GM21723 (cell line): ENCODE results near the gene FAM193B.
"Not testable (repeated sequence)": the region's sequence is repeated elsewhere in the genome, so short reads cannot be mapped to it uniquely, and the experiment has no call there.

Experiments
- ATAC-seq: cut with Tn5 transposase; IDR thresholded peaks from one replicate; pipeline ENCODE4 v1.9.1; 2021; ENCODE audit warnings: mild to moderate bottlenecking, moderate library complexity; ENCODE audit not compliant: unreplicated experiment

Gene FAM193B

DNA sequence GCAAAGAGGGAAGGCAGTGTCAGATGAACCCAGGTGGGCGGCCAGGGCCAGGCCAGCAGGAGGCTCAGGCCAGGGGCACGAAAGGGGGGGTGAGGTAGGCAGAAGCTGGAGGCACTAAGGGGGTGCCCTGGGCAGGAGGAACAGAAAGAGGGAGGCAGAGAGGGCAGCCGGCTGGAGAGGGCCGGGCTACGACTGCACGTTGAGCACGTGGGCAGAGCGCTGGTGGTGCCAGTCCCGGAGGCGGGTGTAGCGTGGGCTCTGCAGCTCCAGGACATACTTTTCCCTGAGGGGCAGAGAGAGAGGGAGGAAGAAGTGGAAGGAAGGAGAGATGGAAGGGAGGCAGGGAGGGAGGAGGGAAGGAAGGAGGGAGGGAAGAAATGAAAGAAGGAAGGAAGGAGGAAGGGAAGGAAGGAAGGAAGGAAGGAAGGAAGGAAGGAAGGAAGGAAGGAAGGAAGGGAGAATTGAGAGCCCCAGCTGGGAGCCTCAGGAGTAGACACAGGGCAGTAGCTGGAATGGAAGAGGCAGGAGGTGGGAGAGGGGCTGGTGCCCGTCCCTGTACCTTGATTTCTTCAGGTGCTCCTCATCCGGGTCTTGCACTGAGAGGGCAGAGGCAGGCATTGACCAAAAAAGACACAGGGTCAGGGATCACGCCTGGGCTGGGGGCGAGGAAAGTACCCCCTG lies 63.9 kb downstream of the FAM193B start:
- no peak for ATAC-seq

DNA sequence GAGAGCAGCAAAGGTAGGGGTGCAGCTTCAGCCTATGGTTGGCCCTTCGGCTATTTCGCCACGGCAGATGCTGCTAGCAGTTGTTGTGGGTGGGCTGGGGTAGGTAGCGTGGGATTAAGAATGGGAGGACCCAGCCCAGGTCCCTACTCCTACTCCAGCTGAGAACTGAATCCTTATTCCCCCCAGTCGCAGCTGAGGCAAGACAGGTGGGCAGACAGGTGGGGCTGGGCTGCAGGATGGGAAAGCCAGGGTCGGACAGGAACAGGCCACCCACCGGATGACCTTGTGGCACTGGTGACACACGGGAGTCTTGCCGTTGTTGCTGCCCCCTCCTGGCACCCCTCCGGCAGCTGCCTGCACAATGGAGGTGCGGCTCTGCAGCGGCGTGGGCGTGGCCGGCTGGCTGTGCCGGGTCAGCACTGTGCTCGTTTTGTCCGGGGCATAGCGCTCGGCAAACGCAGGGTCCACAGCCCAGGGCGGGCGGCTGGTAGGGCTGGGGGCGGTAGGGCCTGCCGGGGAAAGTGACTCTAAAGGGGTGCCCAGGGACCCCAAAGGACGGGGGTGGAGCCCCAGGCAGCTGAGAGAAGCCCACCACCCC lies 65.1 kb downstream of the FAM193B start:
- no peak for ATAC-seq

DNA sequence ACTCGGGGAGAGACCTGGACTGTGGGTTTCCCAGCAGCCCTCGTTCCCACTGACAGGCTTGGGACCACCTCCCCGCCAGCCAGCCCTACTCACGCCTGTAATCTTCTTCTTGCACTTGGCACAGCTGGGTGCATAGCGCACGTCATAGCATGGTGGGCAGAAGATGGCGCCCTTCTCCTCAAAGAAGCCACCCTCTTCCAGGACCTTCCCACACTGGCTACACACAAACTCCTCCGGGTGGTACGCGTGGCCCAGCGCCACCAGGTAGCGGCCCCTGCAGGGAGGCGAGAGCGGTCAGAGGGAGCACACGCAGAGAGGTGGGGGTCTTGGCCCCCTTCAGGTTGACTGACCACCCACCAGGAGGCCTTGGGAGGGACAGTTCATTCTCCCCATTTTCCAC lies 66.4 kb downstream of the FAM193B start:
- no peak for ATAC-seq

DNA sequence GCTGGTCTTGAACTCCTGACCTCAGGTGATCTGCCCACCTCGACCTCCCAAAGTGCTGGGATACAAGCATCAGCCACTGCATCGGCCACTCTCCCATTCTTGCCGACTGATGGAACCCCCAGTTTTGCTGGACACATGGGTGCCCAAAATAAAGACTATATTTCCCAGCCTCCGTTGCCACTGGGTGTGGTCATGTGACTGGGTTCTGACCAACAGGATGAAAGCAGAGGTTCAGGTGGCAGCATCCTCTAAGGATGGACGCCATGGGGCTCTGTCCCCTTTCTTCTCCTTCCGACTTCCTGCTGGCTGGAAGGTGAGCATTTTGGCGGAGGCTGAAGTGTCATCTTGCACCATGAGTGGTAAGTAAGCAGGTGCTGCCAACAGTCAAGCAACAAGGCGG lies 67.2 kb downstream of the FAM193B start:
- ATAC-seq, result no peak

DNA sequence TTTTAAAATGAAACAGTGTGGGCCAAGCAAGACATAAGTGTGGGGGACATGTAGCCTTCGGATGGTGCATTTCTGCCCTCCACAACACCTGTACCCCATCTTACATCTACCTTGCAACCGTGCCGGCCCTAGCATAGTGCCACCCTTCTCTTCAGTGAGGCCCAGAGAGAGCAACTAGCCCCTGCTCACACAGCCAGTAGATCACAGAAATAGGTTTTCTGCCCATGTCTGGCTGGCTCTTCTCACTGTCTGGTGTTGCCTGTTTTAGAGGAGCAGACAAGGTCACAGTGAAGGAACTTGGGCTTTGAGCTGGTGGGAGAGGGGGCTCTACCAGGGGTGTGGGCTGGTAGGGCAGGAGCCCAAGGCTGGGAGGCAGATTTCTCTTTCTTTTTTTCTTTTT lies 68.1 kb downstream of the FAM193B start:
- ATAC-seq, result no peak

DNA sequence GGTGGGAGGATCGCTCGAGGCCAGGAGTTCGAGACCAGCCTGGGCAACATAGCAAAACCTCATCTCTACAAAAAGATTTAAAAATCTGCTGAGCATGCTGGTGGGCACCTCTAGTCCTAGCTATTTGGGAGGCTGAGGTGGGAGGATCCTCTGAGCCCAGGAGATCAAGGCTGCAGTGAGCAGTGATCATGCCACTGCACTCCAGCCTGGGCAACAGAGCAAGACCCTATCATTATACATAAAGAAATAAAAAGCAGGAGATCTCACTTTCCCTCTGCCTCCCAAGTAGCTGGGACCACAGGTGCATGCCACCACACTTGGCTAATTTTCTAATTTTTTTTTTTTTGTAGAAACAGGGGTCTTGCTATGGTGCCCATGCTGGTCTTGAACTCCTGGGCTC lies 68.6 kb downstream of the FAM193B start:
- ATAC-seq, result not testable (repeated sequence)

DNA sequence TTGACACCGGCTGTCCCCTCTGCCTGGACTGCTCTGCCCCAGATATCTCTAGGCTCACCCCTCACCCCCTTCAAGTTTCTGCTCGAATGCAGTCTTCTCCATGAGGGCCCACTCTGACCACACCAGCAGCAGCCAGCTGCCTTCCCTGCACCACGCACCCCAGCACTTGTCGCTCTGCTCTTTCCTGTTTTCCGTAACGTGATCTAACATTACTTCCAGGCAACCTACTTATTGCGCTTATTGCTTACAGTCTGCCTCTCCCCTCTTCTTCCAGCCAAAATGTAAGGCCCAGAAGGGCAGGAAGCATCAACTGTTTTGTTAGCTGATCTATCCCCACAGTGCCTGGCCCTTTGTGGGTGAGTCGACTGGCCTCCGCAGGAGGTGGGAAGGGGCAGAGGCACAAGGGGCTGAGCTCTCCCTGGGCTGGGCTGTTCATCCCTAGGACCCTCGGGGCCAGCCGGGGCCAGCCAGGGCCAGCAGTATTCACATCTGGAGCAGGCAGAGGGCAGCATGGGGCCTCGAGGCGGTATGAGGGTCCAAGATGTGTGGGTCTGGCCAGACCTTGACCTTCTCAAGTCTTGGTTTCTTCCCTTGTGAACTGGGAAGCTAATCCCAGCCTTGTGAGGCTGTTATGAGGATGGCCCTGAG lies 69.3 kb downstream of the FAM193B start:
- ATAC-seq, result no peak

DNA sequence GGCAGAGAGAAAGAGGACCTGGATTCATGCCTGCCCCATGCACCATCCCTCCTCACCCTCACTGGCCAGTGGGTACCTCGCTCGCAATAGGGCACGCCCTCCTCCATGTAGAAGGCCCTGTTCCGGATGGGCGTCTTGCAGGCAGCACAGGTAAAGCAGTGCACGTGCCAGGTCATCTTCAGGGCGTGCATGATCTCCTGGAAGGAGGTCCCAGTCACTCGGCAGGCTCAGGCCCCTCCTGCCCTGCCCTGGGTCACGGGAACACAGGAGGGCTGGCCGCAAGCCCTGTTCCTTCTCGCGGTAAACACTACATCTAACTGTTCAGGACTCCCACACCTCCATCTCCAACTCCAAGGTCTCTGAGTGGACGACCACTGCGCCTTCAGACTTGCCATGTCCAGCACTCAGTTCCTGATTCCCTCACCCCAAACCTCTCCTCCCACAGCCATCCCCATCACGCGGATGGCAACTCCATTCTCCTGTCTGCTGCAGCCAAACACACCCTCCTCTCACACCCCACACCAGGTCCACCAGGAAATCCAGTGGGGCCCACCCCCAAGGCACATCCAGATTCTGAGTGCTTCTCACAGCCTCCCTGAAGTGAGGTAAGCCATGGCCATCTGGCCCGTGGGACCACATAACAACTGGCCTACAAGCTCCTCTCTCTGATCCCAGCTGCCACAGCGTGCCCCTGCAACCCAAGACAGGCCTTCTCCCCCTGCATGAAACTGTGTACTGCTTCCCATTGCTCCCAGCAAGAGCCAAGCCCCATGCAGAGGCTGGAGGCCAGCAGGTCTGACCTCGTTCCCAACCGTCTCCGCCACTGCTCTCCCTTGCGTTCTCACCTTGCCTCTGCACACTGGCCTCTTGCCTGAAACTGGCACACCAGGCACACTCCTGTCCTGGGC lies 70.1 kb downstream of the FAM193B start:
- no peak for ATAC-seq

DNA sequence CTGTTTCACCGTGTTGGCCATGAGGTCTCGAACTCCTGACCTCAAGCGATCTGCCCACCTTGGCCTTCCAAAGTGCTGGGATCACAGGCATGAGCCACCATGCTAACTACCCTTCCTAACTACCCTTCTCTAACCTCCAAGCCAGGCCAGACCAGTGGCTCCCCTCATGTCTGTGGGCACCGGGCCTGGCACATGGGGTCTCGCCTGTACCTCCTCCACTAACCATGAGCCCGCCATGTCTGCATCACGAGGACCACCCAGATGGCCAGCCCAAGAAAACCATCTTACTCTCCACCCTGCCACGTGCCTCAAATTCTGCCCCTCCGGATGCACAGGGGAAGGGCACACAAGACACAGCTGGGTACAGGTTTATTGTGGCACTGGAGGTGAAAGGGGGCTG lies 71.3 kb downstream of the FAM193B start:
- ATAC-seq, result no peak

DNA sequence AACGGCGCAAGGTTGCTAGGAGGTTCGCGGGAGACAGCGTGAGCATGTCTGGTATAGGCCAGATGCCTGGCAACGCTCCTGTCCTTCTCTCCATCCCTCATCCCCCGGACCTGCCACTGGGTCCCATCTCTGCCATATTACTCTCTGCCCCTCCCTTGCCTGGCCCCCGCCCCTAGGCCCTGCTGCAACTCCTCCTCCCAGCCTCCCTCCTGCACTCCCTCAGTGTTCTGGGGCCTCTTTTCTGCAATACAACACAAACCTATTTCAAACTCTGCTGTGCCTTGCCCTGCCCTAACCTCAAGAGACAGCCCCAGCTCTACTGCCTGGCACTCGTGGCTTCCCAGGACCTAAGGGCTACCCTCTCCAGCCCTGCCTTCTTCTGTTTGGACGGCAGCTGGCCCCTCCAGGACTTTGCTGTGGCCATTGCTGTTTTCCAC lies 72.0 kb downstream of the FAM193B start:
- no peak for ATAC-seq

DNA sequence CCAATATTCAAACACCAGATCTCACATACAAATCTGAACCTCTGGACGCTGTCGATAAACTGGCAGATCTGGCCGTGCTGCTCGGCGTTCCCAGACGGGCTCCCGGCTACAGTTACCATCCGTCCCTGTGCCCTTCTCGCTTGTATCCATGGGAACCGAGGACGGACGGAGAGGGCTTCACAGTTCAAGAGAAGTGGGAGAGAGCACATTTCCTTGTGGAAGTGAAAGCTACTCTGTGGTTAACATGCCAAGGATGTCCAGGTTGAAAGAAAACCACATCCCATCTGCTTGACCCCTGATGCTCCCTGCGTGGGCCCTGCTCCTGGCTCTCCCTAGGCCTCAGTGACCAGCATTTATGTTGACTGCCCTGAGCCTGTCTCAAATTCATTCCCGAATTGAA lies 74.6 kb downstream of the FAM193B start:
- no peak for ATAC-seq

DNA sequence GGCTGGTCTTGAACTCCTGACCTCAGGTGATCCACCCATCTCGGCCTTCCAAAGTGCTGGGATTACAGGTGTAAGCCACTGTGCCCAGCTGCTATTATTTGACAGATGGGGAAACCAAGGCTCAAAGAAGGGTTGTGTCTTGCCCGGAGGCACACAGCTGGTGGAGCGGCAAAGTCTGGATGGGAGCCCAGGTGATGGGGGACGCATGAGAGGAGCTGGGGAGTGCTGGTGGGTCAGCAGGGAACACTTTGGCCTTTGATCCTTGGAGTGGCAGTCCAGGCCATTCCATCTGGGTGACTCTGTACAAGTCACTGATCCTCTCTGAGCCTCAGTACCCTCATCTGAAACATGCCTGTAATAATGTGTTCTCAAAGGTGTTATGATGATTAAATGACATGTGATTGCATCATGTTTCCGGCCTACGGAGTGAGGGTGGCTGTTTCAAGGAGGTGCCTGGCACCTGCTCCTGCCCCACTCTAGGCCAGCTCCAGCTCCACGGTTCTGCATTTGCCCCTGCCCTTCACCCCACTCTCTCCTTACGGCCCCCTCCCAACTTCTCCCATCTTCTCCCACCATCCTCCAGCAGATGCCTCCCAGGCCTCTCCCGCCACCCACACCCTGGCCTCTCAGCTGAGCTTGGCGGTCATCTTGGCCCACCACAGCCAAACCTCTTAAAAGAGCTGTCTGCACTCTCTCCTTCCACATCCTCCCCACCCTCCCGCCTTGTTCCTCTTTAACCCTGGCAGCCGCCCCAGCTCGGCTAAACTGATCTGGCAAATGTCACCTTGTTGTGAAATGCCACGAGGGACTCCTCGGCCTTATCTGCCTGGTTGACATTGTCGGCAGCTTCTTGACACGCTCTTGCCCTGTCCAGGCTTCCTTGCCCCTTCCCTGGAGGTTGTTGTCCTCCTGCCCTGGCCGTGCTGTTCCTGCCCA lies 75.4 kb downstream of the FAM193B start:
- no peak for ATAC-seq

DNA sequence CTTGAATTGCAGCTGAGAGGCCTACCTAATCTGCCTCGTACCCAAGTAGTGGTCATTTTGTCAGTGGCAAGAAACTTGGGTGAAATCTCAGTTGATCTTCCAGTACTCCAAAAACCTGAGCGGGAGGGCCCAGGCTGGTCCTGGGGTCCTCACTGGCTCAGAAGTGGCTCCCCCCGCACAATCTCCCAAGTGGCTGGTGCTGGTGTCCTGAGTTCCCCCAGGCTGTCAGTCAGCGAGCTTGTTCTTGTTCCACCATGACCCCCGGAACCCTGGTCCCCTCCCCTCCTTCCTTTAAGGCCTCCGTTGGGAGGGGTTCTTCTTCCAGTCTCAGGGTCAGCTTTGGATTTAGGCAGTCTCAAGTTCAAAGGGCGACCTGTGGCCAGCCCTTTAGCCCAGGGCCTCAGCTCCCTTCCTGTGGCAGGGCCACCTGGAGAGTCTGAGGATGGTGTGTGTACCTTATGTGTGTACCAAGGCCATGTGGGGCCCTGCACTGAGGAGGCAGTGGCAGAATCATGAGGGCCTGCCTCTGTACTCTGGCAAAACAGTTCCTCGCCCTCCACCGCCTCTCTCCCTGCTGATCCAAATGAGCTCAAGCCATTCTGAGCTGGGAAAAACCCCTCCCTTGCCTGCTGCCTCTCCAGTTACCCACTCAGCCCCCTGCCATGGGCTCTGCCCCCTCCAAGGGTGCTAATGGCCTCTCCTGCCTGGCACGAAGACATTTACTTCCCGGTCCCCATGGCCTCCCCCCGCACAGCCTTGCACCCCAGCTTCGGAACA lies 76.5 kb downstream of the FAM193B start:
- ATAC-seq, result no peak

DNA sequence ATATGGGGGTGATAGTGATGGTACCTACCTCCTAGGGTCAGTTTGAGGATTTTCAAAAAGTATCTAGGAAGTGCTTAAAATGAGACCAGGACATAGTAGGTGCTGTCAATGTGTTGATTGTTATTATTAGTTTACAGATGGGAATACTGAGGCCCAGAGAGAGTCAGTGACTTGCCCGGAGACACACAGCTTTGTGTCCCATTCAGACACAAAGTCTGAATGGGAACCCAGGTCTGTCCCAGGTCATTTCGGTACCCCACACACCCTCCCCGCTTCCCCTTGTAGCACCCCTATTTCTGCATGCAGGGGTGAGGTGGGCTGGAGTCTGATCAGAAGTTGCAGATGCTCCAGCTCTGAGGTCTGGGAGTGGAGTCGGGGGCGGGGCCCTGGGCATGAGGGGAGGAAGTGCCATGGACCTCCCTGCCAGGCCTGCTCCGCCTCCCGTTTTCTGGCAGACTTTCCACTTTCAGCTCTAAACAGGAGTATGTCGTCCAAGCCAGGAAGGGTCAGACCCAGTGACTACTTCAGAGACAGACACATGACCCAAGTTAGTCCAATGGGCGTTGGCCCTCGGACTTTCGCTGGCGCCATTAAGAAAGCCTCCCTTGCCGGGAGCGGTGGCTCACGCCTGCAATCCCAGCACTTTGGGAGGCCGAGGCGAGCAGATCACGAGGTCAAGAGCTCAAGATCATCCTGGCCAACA lies 77.7 kb downstream of the FAM193B start:
- ATAC-seq, result no peak

DNA sequence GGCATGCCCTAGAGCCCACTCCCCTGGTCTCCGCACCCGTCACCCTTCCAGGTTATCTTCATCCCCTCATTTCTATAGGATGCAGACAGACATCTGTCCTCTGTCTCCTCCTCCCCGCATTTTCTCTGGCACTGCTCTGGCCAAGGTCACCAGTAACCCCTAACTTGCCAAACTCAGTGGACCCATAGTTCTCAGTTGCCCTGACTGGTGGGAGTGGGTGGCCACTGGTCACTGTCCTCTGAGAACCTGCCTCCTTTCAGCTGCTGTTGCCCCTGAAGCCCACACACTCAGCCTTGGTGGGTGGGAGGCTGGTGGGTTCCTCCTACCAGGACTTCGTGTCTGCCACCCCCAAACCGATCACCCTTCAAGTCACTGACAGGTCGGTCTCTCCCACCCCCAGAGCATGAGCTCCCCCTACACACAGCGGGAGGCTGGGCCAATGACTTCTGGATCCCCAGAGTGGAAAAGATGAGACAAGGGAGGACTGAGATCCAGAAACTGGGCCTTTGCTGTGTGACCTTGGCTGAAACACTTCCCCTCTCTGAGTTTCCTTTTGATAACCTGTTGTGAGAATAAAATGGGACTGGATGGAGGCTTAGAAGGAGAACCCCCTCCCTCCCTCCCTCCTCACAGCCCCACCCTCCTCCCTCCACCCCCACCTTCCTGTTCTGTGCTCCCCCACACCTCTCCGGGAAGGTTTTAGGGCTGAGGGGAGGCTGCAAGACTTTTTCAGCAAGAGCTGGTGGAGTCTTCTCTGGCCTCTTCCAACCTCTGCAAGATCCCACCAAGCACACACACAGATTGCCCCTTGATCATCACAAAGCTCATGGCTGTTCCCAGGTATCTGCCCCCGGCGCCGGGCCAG lies 78.6 kb downstream of the FAM193B start:
- no peak for ATAC-seq

DNA sequence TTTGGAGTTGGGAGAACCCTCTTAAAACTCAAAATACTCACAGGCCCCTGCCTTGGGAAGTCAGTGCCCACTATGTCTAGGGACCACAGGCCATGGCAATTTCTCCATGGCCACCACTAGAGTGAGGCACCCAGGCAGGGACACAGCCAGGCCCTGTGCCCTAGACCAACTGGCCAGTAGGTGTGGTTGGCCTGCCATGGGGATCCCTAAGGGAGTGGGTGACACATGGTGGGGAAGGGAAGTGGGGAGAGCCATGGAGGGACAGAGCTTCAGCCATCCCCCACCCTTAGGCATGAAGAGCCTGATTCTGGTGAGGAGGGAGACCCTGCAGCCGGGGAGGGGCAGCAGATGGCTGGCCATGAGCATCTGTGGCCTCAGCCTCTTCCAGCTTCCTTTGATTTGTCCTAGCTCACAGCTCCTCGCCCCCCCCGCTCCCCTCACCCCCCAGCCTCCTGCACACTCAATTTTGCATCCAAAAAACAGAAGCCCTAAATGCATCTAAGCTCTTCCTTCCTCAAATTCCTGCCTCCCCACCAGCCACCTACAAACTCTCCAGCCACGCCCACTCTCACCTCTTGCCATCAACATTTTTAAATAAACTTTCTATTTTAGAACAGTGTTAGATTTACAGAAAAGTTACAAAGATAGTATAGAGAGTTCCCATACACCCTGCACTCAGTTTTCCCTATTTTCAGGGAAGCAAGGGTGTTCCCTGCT lies 79.4 kb downstream of the FAM193B start:
- ATAC-seq, result no peak

DNA sequence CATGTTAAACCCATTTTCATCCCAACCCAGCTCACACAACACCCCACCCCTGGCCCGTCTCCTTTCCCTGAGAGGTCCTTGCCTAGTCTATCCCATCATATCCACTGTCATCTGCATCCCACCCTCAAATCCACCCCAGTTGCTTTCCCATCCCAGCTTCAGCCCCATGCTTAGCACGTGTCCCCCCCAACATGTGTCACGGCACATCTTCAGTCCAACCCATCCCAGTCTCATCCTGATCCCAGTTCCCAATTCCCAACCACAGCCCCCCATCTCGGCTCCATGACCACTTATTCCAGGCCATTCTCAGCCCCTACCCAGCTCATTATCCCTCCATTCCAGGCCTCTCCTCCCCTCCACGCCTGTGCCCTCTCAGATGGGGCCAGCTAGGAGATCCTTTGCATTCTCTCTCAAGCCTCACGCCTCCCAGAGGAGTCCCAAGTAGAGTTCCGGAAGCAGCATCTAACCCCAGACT lies 80.3 kb downstream of the FAM193B start:
- ATAC-seq, result no peak
